IPS-18c (cell line): ENCODE results near the gene OLIG1.

Experiments
- H3K4me3 ChIP-seq: 2 replicates; pipeline ENCODE4 v1.7.0; 2013; ENCODE audit warnings: low read depth, mild to moderate bottlenecking, low read length, moderate library complexity; ENCODE audit not compliant: insufficient read depth
- H3K9me3 ChIP-seq: one replicate; pipeline ENCODE4 v1.6.1; 2013; ENCODE audit warnings: mild to moderate bottlenecking, low read length, moderate library complexity; ENCODE audit not compliant: control insufficient read depth, insufficient read depth

OLIG1 gene

GRCh38 chr21:33069994-33070743, at the start of gene OLIG1:
Gene OLIG1, plus strand, starts transcription at chr21:33070141. Its CDS starts 106 bp downstream, at chr21:33070247.
- peaks cover 2% of the 10 kb centered on the region for H3K9me3 ChIP-seq
- peak within 1 kb of the TSS; percentile 48 for H3K4me3 ChIP-seq

DNA sequence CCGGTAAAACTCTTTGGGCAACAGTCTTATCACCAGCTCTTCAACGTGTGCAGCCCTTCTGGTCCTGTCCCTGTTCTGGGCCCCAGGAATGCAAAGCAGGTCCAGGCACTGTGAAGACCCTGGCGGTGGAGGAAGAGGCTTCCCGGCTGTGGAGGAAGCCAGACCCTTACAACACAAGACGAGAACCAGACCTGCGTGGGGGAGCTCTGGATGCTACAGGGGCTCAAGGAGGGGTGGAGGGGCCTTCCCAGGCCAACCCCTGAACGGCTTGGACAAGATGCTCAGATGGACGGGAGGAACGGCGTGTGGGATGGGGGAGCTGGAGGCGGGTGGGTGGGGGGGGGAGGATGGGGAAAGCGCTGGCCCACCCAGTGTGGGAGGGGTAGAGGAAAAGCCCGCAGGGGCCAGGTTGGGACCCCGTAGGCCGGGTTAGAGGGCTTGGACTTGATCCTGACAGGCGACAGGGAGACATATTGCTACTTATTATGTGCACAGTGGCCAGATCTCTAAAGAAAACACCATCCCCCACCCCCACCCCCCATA, 49.3 kb upstream of the OLIG1 start:
- H3K4me3 ChIP-seq = peak overlapping the region; percentile 46; the same call in 1 of the 2 replicates
- H3K9me3 ChIP-seq = no peaks in the 10 kb centered on the region

DNA sequence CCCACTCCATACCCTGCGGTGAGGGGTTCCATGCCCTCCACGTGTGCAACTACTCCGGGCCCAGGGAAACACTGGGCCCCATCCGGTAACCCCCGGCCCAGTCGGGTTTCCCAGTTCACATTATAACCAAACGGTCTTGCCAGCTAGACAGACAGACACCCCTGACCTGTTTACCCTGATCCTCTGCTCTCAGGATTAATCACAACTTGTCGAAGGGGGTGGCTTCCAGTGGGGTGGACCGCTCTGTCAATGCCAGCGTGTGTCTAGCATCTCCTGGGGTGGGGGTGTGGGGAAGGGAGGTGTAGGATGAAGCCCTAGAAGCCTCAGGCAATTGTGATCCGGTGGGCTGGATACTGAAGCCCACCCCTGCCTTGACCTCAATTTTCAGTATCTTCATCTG, 48.8 kb upstream of the OLIG1 start:
- H3K4me3 ChIP-seq = no peak overlapping the region
- no peaks in the 10 kb centered on the region for H3K9me3 ChIP-seq

- Histone ChIP-seq H3K9me3 (no peaks in the 10 kb centered on the region), H3K4me3 (no peak overlapping the region)
Observed at GRCh38 chr21:33021667-33022066, 48.3 kb upstream of the OLIG1 start.

GRCh38 chr21:33022489-33022827, 47.5 kb upstream of the OLIG1 start:
- Histone ChIP-seq H3K9me3 (no peaks in the 10 kb centered on the region), H3K4me3 (no peak overlapping the region)

DNA sequence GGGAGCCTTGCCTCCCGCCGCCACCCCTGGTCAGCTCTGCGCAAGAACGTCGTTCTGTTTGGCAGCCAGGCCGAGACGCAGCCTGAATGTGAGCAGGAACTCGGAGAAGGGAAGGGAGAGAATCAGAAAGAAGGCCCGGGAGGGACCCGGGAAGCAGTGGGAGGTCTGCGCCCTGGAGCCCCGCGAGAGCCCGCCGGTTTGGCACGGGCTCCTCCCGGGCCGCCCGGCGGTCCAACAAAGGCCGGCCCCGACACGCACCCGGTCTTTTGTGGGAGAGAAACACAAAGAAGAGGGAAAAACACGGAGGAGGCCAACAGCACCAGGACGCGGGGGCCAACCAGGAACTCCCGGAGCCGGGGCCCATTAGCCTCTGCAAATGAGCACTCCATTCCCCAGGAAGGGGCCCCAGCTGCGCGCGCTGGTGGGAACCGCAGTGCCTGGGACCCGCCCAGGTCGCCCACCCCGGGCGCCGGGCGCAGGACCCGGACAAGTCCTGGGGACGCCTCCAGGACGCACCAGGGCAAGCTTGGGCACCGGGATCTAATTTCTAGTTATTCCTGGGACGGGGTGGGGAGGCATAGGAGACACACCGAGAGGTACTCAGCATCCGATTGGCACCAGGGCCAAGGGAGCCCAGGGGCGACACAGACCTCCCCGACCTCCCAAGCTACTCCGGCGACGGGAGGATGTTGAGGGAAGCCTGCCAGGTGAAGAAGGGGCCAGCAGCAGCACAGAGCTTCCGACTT, 46.9 kb upstream of the OLIG1 start:
- Histone ChIP-seq H3K9me3 (no peaks in the 10 kb centered on the region), H3K4me3 (peak overlapping the region; percentile 28)

GRCh38 chr21:33023574-33024200, 46.3 kb upstream of the OLIG1 start:
- Histone ChIP-seq H3K9me3 (no peaks in the 10 kb centered on the region), H3K4me3 (peak overlapping the region; percentile 28; the same call in 1 of the 2 replicates)

DNA sequence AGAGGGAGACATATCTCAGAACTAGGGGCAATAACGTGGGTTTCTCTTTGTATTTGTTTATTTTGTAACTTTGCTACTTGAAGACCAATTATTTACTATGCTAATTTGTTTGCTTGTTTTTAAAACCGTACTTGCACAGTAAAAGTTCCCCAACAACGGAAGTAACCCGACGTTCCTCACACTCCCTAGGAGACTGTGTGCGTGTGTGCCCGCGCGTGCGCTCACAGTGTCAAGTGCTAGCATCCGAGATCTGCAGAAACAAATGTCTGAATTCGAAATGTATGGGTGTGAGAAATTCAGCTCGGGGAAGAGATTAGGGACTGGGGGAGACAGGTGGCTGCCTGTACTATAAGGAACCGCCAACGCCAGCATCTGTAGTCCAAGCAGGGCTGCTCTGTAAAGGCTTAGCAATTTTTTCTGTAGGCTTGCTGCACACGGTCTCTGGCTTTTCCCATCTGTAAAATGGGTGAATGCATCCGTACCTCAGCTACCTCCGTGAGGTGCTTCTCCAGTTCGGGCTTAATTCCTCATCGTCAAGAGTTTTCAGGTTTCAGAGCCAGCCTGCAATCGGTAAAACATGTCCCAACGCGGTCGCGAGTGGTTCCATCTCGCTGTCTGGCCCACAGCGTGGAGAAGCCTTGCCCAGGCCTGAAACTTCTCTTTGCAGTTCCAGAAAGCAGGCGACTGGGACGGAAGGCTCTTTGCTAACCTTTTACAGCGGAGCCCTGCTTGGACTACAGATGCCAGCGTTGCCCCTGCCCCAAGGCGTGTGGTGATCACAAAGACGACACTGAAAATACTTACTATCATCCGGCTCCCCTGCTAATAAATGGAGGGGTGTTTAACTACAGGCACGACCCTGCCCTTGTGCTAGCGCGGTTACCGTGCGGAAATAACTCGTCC, 45.5 kb upstream of the OLIG1 start:
- Histone ChIP-seq H3K4me3 (peak overlapping the region; percentile 59; the same call in 1 of the 2 replicates), H3K9me3 (no peaks in the 10 kb centered on the region)

DNA sequence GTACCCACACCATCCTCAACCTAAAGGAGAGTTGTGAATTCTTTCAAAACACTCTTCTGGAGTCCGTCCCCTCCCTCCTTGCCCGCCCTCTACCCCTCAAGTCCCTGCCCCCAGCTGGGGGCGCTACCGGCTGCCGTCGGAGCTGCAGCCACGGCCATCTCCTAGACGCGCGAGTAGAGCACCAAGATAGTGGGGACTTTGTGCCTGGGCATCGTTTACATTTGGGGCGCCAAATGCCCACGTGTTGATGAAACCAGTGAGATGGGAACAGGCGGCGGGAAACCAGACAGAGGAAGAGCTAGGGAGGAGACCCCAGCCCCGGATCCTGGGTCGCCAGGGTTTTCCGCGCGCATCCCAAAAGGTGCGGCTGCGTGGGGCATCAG, 44.8 kb upstream of the OLIG1 start:
- Histone ChIP-seq H3K4me3 (peak overlapping the region; percentile 59), H3K9me3 (no peaks in the 10 kb centered on the region)

- Histone ChIP-seq H3K9me3 (no peaks in the 10 kb centered on the region), H3K4me3 (peak within 1 kb of the TSS; percentile 59)
Observed at GRCh38 chr21:33025489-33026442, 44.2 kb upstream of the OLIG1 start, which contains the start of gene OLIG2. Gene OLIG2, plus strand, starts transcription at chr21:33025935. Its CDS starts 928 bp downstream, at chr21:33026863.

- no peak overlapping the region; the same call in 1 of the 2 replicates for H3K4me3 ChIP-seq
- H3K9me3 ChIP-seq = no peaks in the 10 kb centered on the region
Observed at GRCh38 chr21:33026443-33026858, 43.5 kb upstream of the OLIG1 start.

DNA sequence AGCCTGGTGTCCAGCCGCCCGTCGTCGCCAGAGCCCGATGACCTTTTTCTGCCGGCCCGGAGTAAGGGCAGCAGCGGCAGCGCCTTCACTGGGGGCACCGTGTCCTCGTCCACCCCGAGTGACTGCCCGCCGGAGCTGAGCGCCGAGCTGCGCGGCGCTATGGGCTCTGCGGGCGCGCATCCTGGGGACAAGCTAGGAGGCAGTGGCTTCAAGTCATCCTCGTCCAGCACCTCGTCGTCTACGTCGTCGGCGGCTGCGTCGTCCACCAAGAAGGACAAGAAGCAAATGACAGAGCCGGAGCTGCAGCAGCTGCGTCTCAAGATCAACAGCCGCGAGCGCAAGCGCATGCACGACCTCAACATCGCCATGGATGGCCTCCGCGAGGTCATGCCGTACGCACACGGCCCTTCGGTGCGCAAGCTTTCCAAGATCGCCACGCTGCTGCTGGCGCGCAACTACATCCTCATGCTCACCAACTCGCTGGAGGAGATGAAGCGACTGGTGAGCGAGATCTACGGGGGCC, 43.0 kb upstream of the OLIG1 start:
- Histone ChIP-seq H3K4me3 (no peak overlapping the region), H3K9me3 (no peaks in the 10 kb centered on the region)

DNA sequence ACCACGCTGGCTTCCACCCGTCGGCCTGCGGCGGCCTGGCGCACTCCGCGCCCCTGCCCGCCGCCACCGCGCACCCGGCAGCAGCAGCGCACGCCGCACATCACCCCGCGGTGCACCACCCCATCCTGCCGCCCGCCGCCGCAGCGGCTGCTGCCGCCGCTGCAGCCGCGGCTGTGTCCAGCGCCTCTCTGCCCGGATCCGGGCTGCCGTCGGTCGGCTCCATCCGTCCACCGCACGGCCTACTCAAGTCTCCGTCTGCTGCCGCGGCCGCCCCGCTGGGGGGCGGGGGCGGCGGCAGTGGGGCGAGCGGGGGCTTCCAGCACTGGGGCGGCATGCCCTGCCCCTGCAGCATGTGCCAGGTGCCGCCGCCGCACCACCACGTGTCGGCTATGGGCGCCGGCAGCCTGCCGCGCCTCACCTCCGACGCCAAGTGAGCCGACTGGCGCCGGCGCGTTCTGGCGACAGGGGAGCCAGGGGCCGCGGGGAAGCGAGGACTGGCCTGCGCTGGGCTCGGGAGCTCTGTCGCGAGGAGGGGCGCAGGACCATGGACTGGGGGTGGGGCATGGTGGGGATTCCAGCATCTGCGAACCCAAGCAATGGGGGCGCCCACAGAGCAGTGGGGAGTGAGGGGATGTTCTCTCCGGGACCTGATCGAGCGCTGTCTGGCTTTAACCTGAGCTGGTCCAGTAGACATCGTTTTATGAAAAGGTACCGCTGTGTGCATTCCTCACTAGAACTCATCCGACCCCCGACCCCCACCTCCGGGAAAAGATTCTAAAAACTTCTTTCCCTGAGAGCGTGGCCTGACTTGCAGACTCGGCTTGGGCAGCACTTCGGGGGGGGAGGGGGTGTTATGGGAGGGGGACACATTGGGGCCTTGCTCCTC, 42.3 kb upstream of the OLIG1 start:
- Histone ChIP-seq H3K4me3 (no peak overlapping the region), H3K9me3 (no peaks in the 10 kb centered on the region)

DNA sequence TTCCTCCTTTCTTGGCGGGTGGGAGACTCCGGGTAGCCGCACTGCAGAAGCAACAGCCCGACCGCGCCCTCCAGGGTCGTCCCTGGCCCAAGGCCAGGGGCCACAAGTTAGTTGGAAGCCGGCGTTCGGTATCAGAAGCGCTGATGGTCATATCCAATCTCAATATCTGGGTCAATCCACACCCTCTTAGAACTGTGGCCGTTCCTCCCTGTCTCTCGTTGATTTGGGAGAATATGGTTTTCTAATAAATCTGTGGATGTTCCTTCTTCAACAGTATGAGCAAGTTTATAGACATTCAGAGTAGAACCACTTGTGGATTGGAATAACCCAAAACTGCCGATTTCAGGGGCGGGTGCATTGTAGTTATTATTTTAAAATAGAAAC, 41.7 kb upstream of the OLIG1 start:
- Histone ChIP-seq H3K4me3 (no peak overlapping the region), H3K9me3 (peaks cover 3% of the 10 kb centered on the region)
